Measurements from ENCODE around the gene EPHB2.

The EPHB2 gene

DNA sequence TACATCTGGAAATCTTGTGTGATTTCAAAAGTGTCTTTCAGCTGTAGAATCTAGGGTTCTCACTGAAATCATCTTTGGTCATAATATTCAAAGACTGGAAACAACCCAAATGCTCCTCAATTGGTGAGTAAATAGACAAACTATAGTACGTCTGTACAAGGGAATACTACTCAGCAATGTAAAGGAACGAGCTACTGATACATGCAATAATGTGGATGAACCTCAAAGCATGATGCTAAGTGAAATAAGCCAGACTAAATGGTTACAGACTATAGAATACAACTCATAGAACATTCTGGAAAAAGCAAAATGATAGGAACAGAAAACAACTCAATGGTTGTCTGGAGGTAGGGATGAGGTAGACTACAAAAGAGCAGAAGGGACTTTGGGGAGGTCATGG lies 259.5 kb downstream of the EPHB2 start:
- no peak overlapping the region for H3K4me3 ChIP-seq (ENCODE audit: low read depth, low read length)
- no peak for TF ChIP-seq MYC (IDR thresholded peaks at IDR 0.05; ENCODE audit: low read depth, low read length)
- DNase-seq (ENCODE audit: low read depth): no peak
